SJCRH30 (cell line): Measurements from ENCODE around the gene APP. TPM values are rescaled to one million over a fixed set of nuclear protein-coding genes. Genes with fewer than 3 reads are reported as not detected.
"Not testable (repeated sequence)": the region's sequence is repeated elsewhere in the genome, so short reads cannot be mapped to it uniquely, and the experiment has no call there.

Source experiments
- DNase-seq, 2 experiments: peaks; one replicate each; pipeline ENCODE4 v3.0.0-alpha.2; 2015 to 2020
- H3K27ac ChIP-seq: fragments of 250-450 bp; sonication (Bioruptor Pico); 2 replicates; pipeline ENCODE4 v1.5.1; 2020; ENCODE audit warnings: mild to moderate bottlenecking, moderate library complexity
- H3K27me3 ChIP-seq: fragments of 250-450 bp; sonication (Bioruptor Pico); 2 replicates; pipeline ENCODE4 v1.5.1; 2020; ENCODE audit warnings: mild to moderate bottlenecking, moderate library complexity
- H3K36me3 ChIP-seq: fragments of 250-450 bp; sonication (Bioruptor Pico); 2 replicates; pipeline ENCODE4 v1.5.1; 2020; ENCODE audit warnings: mild to moderate bottlenecking, moderate library complexity
- H3K4me1 ChIP-seq: fragments of 250-450 bp; sonication (Bioruptor Pico); 2 replicates; pipeline ENCODE4 v1.5.1; 2020; ENCODE audit warnings: mild to moderate bottlenecking, moderate library complexity
- H3K4me3 ChIP-seq: fragments of 250-450 bp; sonication (Bioruptor Pico); 2 replicates; pipeline ENCODE4 v1.5.1; 2020; ENCODE audit warnings: mild to moderate bottlenecking, moderate library complexity
- H3K9me3 ChIP-seq: fragments of 250-450 bp; sonication (Bioruptor Pico); replicated peaks from 2 replicates; pipeline ENCODE4 v1.5.1; 2020; ENCODE audit warnings: mild to moderate bottlenecking, moderate library complexity
- total RNA-seq: library from RNA; depleted of rRNA; stranded (reverse); fragments of >200 nt; shearing (Covaris generic); gene quantifications from 2 replicates; pipeline ENCODE4 v1.2.3, GENCODE V29; 2014

The APP gene
- total RNA-seq, 1 experiment from 2014 or later, result 399 TPM

GRCh38 chr21:26147535-26147934, 23.0 kb downstream of the APP start:
- peaks cover 42% of the 10 kb centered on the region for H3K36me3 ChIP-seq
- no peak overlapping the region for H3K4me3 ChIP-seq
- H3K27ac ChIP-seq, result peak overlapping the region; percentile 11
- peaks cover 32% of the 10 kb centered on the region for H3K4me1 ChIP-seq
- H3K9me3 ChIP-seq, result no peaks in the 10 kb centered on the region
- peak; percentile 61 to 76 for DNase-seq
- H3K27me3 ChIP-seq, result no peaks in the 10 kb centered on the region

GRCh38 chr21:26146681-26147080, 23.9 kb downstream of the APP start:
- DNase-seq, result no peak
- Histone ChIP-seq H3K27me3 (no peaks in the 10 kb centered on the region), H3K27ac (no peak overlapping the region), H3K36me3 (peaks cover 45% of the 10 kb centered on the region), H3K9me3 (no peaks in the 10 kb centered on the region), H3K4me3 (no peak overlapping the region), H3K4me1 (peaks cover 32% of the 10 kb centered on the region)

DNA sequence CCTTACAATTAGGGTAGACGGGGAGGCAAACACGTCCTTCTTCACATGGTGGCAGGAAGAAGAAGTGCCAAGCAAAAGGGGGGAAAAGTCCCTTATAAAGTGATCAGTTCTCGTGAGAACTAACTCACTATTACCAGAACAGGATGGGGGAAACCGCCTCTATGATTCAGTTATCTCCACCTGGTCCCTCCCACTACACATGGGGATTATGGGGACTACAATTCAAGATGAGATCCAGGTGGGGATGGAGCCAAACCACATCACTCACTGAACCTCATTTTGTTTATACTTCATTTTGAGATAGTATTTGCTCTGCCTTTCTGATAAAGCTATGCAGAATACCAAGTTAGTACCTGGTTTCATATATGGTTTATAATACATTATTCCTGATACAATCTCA, 26.5 kb downstream of the APP start:
- no peak for DNase-seq
- Histone ChIP-seq H3K9me3 (no peaks in the 10 kb centered on the region), H3K36me3 (peaks cover 57% of the 10 kb centered on the region), H3K4me3 (no peak overlapping the region), H3K27ac (no peak overlapping the region), H3K4me1 (peaks cover 29% of the 10 kb centered on the region), H3K27me3 (no peaks in the 10 kb centered on the region)

- Histone ChIP-seq H3K9me3 (no peaks in the 10 kb centered on the region), H3K4me1 (peaks cover 12% of the 10 kb centered on the region), H3K4me3 (no peak overlapping the region), H3K27ac (no peak overlapping the region), H3K27me3 (no peaks in the 10 kb centered on the region), H3K36me3 (peaks cover 57% of the 10 kb centered on the region)
- DNase-seq, result no peak
Observed at GRCh38 chr21:26142363-26142762, 28.2 kb downstream of the APP start.

DNA sequence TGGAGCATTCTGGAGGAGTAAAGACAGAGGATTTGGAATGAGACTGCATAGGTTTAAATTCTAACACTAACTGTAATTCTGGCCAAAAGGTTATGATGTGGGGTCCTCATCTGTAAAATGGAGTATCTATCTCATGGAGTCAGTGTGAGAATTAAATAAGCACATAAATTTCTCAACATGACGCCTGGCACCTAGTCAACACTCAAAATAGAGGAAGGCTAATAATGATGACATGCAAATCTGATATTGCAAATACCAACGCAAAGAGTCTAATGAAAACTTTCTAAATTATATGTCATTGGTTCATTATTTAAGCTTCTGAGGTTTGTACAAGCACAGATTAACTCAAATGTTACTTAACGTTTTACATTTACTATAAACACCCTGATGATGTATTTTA, 29.6 kb downstream of the APP start:
- no peaks in the 10 kb centered on the region for H3K27me3 ChIP-seq
- no peak overlapping the region for H3K27ac ChIP-seq
- H3K4me1 ChIP-seq, result peaks cover 5% of the 10 kb centered on the region; the same call in 1 of the 2 replicates
- H3K9me3 ChIP-seq, result no peaks in the 10 kb centered on the region
- DNase-seq, result no peak
- no peak overlapping the region for H3K4me3 ChIP-seq
- peaks cover 55% of the 10 kb centered on the region for H3K36me3 ChIP-seq

DNA sequence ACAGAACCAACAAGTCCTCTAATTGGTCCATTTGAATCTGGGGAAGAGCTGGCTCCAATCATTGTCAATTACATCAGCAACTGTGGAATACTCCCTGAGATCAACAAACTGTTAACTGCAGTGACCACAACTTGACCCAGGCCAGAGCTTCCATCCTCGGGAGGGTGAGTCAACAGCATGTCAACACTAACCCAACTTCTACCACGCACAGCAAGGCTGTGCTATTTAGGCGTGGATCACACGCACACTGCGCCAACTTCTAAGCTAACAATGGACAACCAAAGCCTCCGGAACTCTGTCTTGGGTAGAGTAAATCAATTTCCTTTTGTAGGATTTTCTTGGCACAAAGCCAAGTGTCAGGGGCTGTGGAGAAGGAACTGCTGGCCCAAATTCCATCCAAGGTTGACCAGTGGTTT, 30.4 kb downstream of the APP start:
- peak in 1 of 2 experiments; percentile 48 for DNase-seq
- Histone ChIP-seq H3K36me3 (peaks cover 54% of the 10 kb centered on the region), H3K9me3 (no peaks in the 10 kb centered on the region), H3K27me3 (no peaks in the 10 kb centered on the region), H3K27ac (no peak overlapping the region), H3K4me3 (no peak overlapping the region), H3K4me1 (peaks cover 5% of the 10 kb centered on the region; the same call in 1 of the 2 replicates)

DNA sequence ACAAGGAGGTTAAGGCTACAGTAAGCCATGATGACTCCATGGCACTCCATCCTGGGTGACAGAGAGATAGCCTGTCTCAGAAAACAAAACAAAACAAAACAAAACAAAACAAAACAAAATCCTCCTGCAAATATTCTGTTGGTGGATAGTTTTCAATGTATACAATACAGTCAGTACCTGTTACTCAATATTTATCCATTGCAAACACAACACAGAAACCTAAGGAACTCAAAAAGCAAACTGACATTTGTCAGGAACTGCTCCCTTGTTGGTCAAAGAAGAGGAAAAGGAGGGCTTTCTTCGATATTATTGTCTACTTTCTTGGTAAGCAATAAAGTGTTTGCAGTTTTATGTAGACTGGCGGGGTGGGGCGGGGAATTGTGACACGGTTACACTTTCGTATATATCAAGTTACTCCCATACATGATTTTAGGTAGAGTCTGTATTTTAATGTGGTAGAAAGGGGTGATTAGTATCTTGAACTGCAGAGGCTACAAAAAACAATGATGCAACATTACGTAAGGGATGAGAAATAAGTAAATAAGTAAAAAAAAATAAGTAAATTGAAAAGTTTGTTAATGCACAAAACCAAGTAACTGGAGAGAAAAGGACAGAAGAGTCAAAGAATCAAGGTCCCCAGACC, 31.8 kb downstream of the APP start:
- no peaks in the 10 kb centered on the region for H3K27me3 ChIP-seq
- no peak for DNase-seq
- no peak overlapping the region for H3K4me3 ChIP-seq
- peaks cover 54% of the 10 kb centered on the region for H3K36me3 ChIP-seq
- H3K4me1 ChIP-seq, result peaks cover 5% of the 10 kb centered on the region; the same call in 1 of the 2 replicates
- H3K27ac ChIP-seq, result no peak overlapping the region
- H3K9me3 ChIP-seq, result no peaks in the 10 kb centered on the region

DNA sequence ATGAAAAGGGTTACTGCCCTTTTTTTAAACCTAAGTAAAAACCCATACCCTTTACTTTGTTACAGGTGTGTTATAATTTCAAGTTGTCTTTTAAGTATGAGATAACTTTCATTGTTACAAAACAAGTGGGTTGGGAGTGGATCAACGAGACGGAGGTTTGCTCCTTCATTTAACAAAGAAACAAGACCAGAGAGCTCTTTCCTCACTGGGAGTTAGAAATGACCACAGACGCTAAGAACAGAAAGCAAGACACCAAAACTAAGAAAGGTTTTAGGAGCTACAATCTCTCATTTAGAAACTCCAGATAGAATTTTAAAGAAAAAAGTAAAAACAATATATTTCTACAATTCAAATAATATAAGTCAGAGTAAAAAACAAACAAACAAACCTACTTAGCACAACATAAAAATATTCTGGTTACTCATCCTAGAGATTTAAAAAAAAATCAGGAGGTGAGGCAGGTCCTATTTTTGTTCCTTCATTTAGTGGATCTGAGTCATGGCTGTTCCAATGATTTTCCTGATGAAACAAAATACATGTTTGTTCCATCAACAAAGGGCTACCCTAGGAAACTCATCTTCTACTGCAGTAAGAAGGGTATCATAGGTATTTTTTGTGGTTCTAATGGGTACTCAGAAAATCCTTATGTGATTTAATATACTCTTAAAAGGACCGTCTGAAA, 33.0 kb downstream of the APP start:
- Histone ChIP-seq H3K4me1 (peaks cover 5% of the 10 kb centered on the region; the same call in 1 of the 2 replicates), H3K27ac (no peak overlapping the region), H3K27me3 (no peaks in the 10 kb centered on the region), H3K36me3 (peaks cover 46% of the 10 kb centered on the region), H3K9me3 (no peaks in the 10 kb centered on the region), H3K4me3 (no peak overlapping the region)
- DNase-seq, result no peak

GRCh38 chr21:26136671-26137070, 33.9 kb downstream of the APP start:
- no peak overlapping the region for H3K27ac ChIP-seq
- H3K4me1 ChIP-seq, result peaks cover 5% of the 10 kb centered on the region; the same call in 1 of the 2 replicates
- no peak overlapping the region for H3K4me3 ChIP-seq
- DNase-seq, result no peak
- no peaks in the 10 kb centered on the region for H3K9me3 ChIP-seq
- peaks cover 47% of the 10 kb centered on the region for H3K36me3 ChIP-seq
- H3K27me3 ChIP-seq, result no peaks in the 10 kb centered on the region

GRCh38 chr21:26135520-26135919, 35.0 kb downstream of the APP start:
- H3K27me3 ChIP-seq, result no peaks in the 10 kb centered on the region
- H3K36me3 ChIP-seq, result peaks cover 44% of the 10 kb centered on the region
- DNase-seq, result no peak
- no peak overlapping the region for H3K4me3 ChIP-seq
- no peaks in the 10 kb centered on the region for H3K9me3 ChIP-seq
- H3K27ac ChIP-seq, result no peak overlapping the region
- H3K4me1 ChIP-seq, result peaks cover 3% of the 10 kb centered on the region; the same call in 1 of the 2 replicates

DNA sequence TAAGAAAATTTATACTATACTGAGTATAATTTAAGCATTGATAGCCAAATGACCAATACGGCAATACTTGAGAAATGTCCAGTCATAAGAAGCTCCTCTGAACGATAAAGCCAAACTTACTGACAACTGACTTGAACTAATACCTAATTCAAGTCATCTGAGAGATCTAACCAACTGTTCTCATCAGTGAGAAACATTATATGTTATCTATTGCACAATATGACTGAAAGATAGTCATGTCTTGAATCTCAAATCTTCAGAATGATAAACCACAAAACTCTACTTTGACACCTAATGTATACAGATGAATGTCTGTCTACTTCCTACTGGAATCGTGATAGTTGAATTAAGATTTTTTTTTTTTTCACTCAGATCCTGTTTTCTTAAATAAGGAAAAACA, 39.0 kb downstream of the APP start:
- no peak overlapping the region for H3K27ac ChIP-seq
- no peak for DNase-seq
- peaks cover 42% of the 10 kb centered on the region for H3K36me3 ChIP-seq
- H3K4me1 ChIP-seq, result peaks cover 3% of the 10 kb centered on the region; the same call in 1 of the 2 replicates
- H3K9me3 ChIP-seq, result no peaks in the 10 kb centered on the region
- H3K4me3 ChIP-seq, result no peak overlapping the region
- H3K27me3 ChIP-seq, result no peaks in the 10 kb centered on the region

DNA sequence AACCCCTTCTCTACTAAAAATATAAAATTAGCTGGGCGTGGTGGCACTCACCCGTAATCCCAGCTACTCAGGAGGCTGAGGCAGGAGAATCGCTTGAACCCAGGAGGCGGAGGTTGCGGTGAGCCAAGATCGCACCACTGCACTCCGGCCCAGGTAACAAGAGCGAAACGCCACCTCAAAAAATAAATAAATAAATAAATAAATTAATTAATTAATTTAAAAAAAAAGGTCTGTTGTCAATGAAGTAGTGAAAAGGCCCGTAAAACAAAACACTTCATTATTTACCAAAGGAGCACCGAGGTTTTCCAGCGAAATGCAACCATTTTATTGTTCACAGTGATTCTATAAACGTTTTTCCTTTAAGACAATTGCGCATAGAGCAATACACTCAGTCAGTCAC, 39.5 kb downstream of the APP start:
- not testable (repeated sequence) for H3K27ac ChIP-seq, H3K4me3 ChIP-seq, H3K4me1 ChIP-seq, H3K27me3 ChIP-seq, H3K9me3 ChIP-seq, DNase-seq
- peaks cover 40% of the 10 kb centered on the region for H3K36me3 ChIP-seq

GRCh38 chr21:26130249-26130881, 40.2 kb downstream of the APP start:
- Histone ChIP-seq H3K27ac (no peak overlapping the region), H3K4me1 (peaks cover 15% of the 10 kb centered on the region), H3K9me3 (no peaks in the 10 kb centered on the region), H3K36me3 (peaks cover 38% of the 10 kb centered on the region), H3K27me3 (no peaks in the 10 kb centered on the region), H3K4me3 (no peak overlapping the region)
- DNase-seq, result no peak

DNA sequence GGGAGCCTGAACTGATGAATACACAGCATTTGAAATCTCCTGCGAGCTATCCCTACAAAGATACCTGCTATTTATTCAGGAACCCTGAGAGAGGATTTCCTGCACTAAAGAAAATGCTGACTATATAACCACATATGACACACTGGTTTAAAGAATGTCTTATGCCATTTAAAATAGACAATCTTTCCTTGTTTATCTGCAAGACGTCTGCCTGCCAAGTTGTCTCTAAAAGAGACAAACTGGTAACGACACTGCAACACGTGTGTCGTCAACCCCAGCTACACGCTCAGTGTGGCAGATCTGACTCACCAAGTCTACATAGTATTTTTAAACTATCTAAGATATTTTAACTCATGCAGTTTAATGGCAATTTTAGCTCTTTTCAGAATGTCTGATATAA, 42.7 kb downstream of the APP start:
- no peak for DNase-seq
- no peak overlapping the region for H3K4me3 ChIP-seq

GRCh38 chr21:26127073-26127814, 43.3 kb downstream of the APP start:
- DNase-seq, result no peak
- peaks cover 29% of the 10 kb centered on the region for H3K36me3 ChIP-seq
- peaks cover 30% of the 10 kb centered on the region for H3K4me1 ChIP-seq
- no peak overlapping the region for H3K27ac ChIP-seq
- no peaks in the 10 kb centered on the region for H3K9me3 ChIP-seq
- no peak overlapping the region for H3K4me3 ChIP-seq
- no peaks in the 10 kb centered on the region for H3K27me3 ChIP-seq

More for the DNA sequence above, 42.7 kb downstream of the APP start:
- H3K27me3 ChIP-seq, result no peaks in the 10 kb centered on the region
- no peak overlapping the region for H3K27ac ChIP-seq
- peaks cover 27% of the 10 kb centered on the region for H3K36me3 ChIP-seq
- peaks cover 30% of the 10 kb centered on the region for H3K4me1 ChIP-seq
- no peaks in the 10 kb centered on the region for H3K9me3 ChIP-seq
